HCT116 (cell line): ENCODE data around the gene PWWP2B.

Experiments
- CTCF ChIP-seq, 3 experiments: fragments of 200-600 bp in 1 of 3; sonication (generic) in 1 of 3; IDR thresholded peaks in 2 of 3; conservative IDR thresholded peaks in 1 of 3; 2 replicates each; pipeline ENCODE4 v1.5.1; 2012 to 2017; ENCODE audit warnings: low read depth in 2 of 3, low read length in 2 of 3, antibody characterized with exemption in 1 of 3, borderline replicate concordance in 1 of 3, control low read depth in 1 of 3, mild to moderate bottlenecking in 1 of 3, mixed read lengths in 1 of 3, mixed run types in 1 of 3, moderate library complexity in 1 of 3; ENCODE audit not compliant: insufficient read depth in 1 of 3
- ELF1 ChIP-seq: IDR thresholded peaks from 2 replicates; pipeline ENCODE4 v1.6.1; 2012; ENCODE audit warnings: low read depth, borderline replicate concordance
- EZH2phosphoT487 ChIP-seq: fragments of 200-600 bp; IDR thresholded peaks from 2 replicates; pipeline ENCODE4 v1.6.1; 2018; ENCODE audit warnings: antibody characterized with exemption, borderline replicate concordance
- POLR2A ChIP-seq: IDR thresholded peaks from 2 replicates; pipeline ENCODE4 v1.7.0; 2011; ENCODE audit warnings: borderline replicate concordance; ENCODE audit not compliant: insufficient read depth, insufficient read length; ENCODE audit errors: extremely low read depth
- RAD21 ChIP-seq: IDR thresholded peaks from 2 replicates; pipeline ENCODE4 v1.6.1; 2012; ENCODE audit warnings: low read depth, mild to moderate bottlenecking
- REST ChIP-seq: IDR thresholded peaks from 2 replicates; pipeline ENCODE4 v1.6.1; 2012; ENCODE audit warnings: low read depth
- SIN3A ChIP-seq: IDR thresholded peaks from 2 replicates; pipeline ENCODE4 v1.6.1; 2012; ENCODE audit warnings: low read depth
- SRF ChIP-seq: IDR thresholded peaks from 2 replicates; pipeline ENCODE4 v1.6.1; 2012; ENCODE audit warnings: low read depth

GRCh38 chr10:132414402-132415016 is 17.5 kb downstream of the PWWP2B start:
- TF ChIP-seq CTCF (IDR thresholded peaks at IDR 0.05 in 2 of 3, conservative IDR thresholded peaks at IDR 0.05 in 1 of 3; ENCODE audit: borderline replicate concordance in 1 of 3, insufficient read depth in 1 of 3, low read depth in 2 of 3, low read length in 2 of 3) (no peak), POLR2A (no peak), EZH2phosphoT487 (no peak), SIN3A (no peak), RAD21 (no peak), SRF (no peak), REST (no peak), ELF1 (no peak)
